Right cardiac atrium (tissue), 5 donors: ENCODE results near the gene MAPK10. TPM values are rescaled to one million over a fixed set of nuclear protein-coding genes. Genes with fewer than 3 reads are reported as not detected.

Experiments used
- ATAC-seq, 2 donors: fragments of 200-7000 bp; cut with Tn5 transposase; one replicate each; pipeline versions ENCODE4 v1.8.0 to v1.9.1; 2020; ENCODE audit warnings: moderate library complexity in 2 of 2, mild to moderate bottlenecking in 1 of 2
- DNase-seq, 3 donors: peaks; one replicate each; pipeline ENCODE4 v3.0.0-alpha.2; 2020
- H3K27ac ChIP-seq: one replicate; pipeline ENCODE4 v1.5.1; 2013; ENCODE audit warnings: mild to moderate bottlenecking, low read length, control low read depth, moderate library complexity
- H3K27me3 ChIP-seq: one replicate; pipeline ENCODE4 v1.6.1; 2013; ENCODE audit not compliant: control insufficient read depth, insufficient read depth
- H3K4me1 ChIP-seq: one replicate; pipeline ENCODE4 v1.6.1; 2013; ENCODE audit warnings: low read length; ENCODE audit not compliant: control insufficient read depth, insufficient read depth
- H3K4me3 ChIP-seq: one replicate; pipeline ENCODE4 v1.5.1; 2013; ENCODE audit warnings: low read length, control low read depth
- H3K9me3 ChIP-seq: one replicate; pipeline ENCODE4 v1.6.1; 2013; ENCODE audit warnings: low read length; ENCODE audit not compliant: control insufficient read depth
- WGBS: extraction: QIAGEN DNeasy Blood & Tissue Kit; methylation state at CpG from one replicate; pipeline ENCODE4 v1.1.7; 2013; 5-methylcytosine and 5-hydroxymethylcytosine counted together
- intact Hi-C, 4 donors: fragments of 100-400 bp; cut with DNase I; formaldehyde crosslinking; loops; one replicate each; pipeline versions ENCODE4 v1.11.0 to v1.14.0; 2022 to 2023
- long read RNA-seq, 4 donors: library from polyadenylated mRNA; unstranded; transcript quantifications; one replicate each; pipeline ENCODE4 v2.0.0, GENCODE V29; 2020 to 2021
- polyA plus RNA-seq: library from polyadenylated mRNA; stranded (reverse); fragments of 200-250 nt; gene quantifications from one replicate; pipeline ENCODE4 v1.2.3, GENCODE V29; 2013
- total RNA-seq, 4 donors: library from RNA; stranded (reverse); fragmentation: NEBNext Ultra II Directional; extraction: Animal tissue kit (Norgen Biotek cat#: 25700); gene quantifications; one replicate each; pipeline ENCODE4 v1.2.1, GENCODE V29; 2021
- donor health status: healthy with polysubstance abuse.
- donor health status: DM: no; HTN: yes; CAD: no.
- donor health status: DM: no; HTN: no; CAD: no.
- donor health status: DM: no; HTN: yes; CAD: no; lungs with severe emphysema.
- donor health status: DM: yes; HTN: yes; CAD: no.

Gene MAPK10
- 10 to 100 TPM in 1 of 4 donors, 1 to 10 TPM in 3; 6.9 to 12.9 (median 8.1) TPM for total RNA-seq
- polyA plus RNA-seq = 6.6 TPM
- long read RNA-seq, donor 1, full-length matches to known transcripts = 3 of 10 reads
- long read RNA-seq, donor 1, partial matches to known transcripts = 1 of 10 reads
- long read RNA-seq, donor 1, other reads (novel, unspliced or antisense) = 6 of 10 reads
- long read RNA-seq, donor 2, partial matches to known transcripts = 0 of 5 reads
- long read RNA-seq, donor 2, other reads (novel, unspliced or antisense) = 1 of 5 reads
- long read RNA-seq, donor 3, full-length matches to known transcripts = 6 of 12 reads
- long read RNA-seq, donor 3, partial matches to known transcripts = 3 of 12 reads
- long read RNA-seq, donor 3, other reads (novel, unspliced or antisense) = 3 of 12 reads
- long read RNA-seq, donor 4, partial matches to known transcripts = 0 of 4 reads
- long read RNA-seq, donor 4, other reads (novel, unspliced or antisense) = 4 of 4 reads

DNA sequence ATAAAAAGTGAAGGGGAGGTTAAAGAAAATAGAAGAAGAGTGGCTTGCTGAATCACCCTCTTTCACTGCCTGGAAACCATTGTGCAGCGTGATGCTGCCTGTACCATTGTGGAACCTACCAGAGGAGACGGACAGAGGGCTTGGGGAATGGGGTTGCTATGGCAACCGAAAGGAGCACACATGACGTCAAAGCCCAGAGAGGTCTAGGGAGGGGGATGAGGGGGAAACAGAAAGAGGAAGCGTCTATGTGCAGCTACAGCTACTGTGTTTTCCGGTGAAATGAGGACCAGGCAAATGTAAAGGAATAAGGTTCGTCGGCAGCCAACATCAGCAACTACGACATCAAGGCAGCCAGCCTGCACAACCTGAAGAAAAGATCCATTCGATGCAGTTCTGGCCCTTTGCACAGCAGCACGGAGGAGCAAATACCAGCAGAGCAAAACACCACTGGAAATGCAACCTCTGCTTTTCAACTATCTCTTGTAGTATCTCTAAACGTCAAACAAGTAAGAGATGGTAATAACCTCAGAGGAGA lies at the start of gene MAPK10:
MAPK10 (minus strand) TSS at position 110 of the 535 bp plus-strand sequence.
- intact Hi-C loops = no loop called here
- no peak within 1 kb of the TSS for H3K4me3 ChIP-seq
- DNase-seq (peak; percentile 68 to 83 (median 71)), ATAC-seq (peak; percentile 94 to 97)
- H3K4me1 ChIP-seq = no peaks in the 10 kb centered on the region
- H3K27me3 ChIP-seq = no peaks in the 10 kb centered on the region
- H3K9me3 ChIP-seq = no peaks in the 10 kb centered on the region
- WGBS = 12% methylated on average over 12 of the region's 12 CpGs
- no peak within 1 kb of the TSS for H3K27ac ChIP-seq

DNA sequence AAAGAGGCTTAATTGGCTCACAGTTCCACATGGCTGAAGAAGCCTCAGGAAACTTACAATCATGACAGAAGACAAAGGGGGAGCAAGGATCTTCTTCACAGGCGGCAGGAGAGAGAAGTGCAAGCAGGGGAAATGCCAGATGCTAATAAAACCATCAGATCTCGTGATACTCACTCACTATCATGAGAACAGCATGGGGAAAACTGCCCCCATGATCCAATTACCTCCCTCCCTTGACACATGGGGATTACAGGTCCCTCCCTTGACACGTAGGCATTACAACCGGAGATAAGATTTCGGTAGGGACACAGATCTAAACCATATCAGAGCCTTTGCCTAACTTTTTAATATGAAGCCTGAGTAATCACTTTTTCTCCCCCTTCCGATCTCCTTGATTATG lies 43.7 kb upstream of the MAPK10 start:
- intact Hi-C loops = no loop called here
- DNase-seq (no peak), ATAC-seq (no peak)
- no peaks in the 10 kb centered on the region for H3K4me1 ChIP-seq
- 72% methylated on average over 6 of the region's 6 CpGs for WGBS
- H3K9me3 ChIP-seq = no peaks in the 10 kb centered on the region
- no peak overlapping the region for H3K4me3 ChIP-seq
- no peaks in the 10 kb centered on the region for H3K27me3 ChIP-seq
- no peak overlapping the region for H3K27ac ChIP-seq

DNA sequence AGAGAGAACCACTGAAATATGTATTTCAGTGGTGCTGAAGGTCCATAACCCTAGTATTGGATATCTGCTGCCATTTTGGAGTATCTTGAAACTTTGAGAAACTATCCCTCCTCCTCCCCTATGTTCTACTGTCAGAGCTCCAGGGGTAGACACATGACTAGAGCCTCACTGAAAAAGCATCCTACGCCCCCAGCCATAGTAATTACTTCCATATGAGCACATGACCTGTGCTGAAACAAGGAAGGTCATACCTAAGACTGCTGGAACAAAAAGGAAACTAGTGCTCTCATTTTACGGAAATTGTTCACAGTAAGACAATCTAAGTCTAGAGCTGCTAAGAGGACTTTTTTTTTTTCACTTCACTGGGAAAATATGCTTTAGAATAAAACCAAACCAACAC lies 42.0 kb upstream of the MAPK10 start:
- ATAC-seq = no peak
- 91% methylated on average over 2 of the region's 2 CpGs for WGBS
- H3K4me3 ChIP-seq = no peak overlapping the region
- intact Hi-C loops = no loop called here
- H3K9me3 ChIP-seq = no peaks in the 10 kb centered on the region
- no peaks in the 10 kb centered on the region for H3K4me1 ChIP-seq
- no peak overlapping the region for H3K27ac ChIP-seq
- DNase-seq = no peak
- H3K27me3 ChIP-seq = no peaks in the 10 kb centered on the region

DNA sequence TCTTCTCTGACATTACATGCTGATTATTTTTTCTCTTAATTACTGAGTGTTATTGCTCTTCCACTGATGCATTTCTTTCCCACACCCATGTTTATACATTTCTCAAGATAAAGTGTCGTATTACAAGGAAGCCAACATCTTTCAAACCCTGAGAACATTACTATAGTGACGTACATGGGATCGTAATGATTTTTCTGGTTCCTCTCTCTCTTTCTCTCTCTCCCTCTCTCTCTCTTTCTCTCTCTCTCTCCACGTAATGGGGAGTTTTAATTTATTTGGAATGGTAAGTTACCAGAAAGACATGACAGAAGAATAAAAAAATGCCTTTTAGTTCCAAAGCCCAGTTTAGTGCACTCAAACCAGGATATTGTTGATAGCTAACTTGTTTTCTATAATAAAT lies 40.4 kb upstream of the MAPK10 start:
- H3K4me1 ChIP-seq = no peaks in the 10 kb centered on the region
- no peak overlapping the region for H3K27ac ChIP-seq
- no peak overlapping the region for H3K4me3 ChIP-seq
- no peak for ATAC-seq
- DNase-seq = no peak
- H3K27me3 ChIP-seq = no peaks in the 10 kb centered on the region
- H3K9me3 ChIP-seq = no peaks in the 10 kb centered on the region
- intact Hi-C loops = no loop called here
- whole genome bisulfite sequencing = 69% methylated on average over 4 of the region's 4 CpGs

DNA sequence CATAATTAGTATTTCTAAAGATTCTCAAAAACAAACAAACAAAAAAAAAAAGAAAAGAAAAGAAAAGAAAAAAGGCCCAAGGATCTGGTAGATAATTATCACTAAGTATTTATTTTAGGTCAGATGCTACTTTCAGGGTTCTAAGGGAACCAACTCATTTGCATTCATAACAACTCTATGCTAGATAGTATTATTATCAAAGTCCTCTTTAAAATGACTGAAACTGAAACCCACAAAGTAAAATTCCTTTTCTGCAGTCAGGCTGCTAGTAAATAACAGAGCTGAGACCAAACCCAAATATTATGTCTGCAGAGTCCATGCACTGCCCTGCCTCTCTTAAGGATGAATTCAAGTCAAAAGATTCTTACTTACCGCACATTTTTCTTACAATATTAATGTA lies 38.3 kb upstream of the MAPK10 start:
- Histone ChIP-seq H3K4me3 (no peak overlapping the region), H3K27me3 (no peaks in the 10 kb centered on the region), H3K9me3 (no peaks in the 10 kb centered on the region), H3K27ac (no peak overlapping the region), H3K4me1 (no peaks in the 10 kb centered on the region)
- ATAC-seq (no peak), DNase-seq (no peak)
- intact Hi-C loops = no loop called here
- WGBS = 98% methylated on average over 1 of the region's 1 CpG

DNA sequence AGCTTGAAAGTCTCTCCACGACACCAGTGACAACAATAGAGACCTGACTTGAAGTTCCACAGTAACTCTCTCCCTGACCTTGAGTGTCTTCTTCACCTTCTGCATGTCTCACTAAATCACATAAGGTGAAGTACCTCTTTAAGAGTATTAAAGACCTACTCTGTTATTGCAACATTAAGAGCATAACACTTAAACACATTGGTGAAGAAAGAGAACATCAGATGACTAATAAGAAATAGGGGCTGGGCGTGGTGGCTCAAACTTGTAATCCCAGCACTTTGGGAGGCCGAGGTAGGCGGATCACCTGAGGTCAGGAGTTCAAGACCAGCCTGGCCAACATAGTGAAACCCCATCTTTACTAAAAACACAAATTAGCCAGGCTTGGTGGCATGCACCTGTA lies 33.9 kb upstream of the MAPK10 start:
- intact Hi-C loops = no loop called here
- Histone ChIP-seq H3K27me3 (no peaks in the 10 kb centered on the region), H3K27ac (no peak overlapping the region), H3K4me1 (no peaks in the 10 kb centered on the region), H3K9me3 (no peaks in the 10 kb centered on the region), H3K4me3 (no peak overlapping the region)
- WGBS = 85% methylated on average over 4 of the region's 4 CpGs
- ATAC-seq = no peak
- DNase-seq = no peak

DNA sequence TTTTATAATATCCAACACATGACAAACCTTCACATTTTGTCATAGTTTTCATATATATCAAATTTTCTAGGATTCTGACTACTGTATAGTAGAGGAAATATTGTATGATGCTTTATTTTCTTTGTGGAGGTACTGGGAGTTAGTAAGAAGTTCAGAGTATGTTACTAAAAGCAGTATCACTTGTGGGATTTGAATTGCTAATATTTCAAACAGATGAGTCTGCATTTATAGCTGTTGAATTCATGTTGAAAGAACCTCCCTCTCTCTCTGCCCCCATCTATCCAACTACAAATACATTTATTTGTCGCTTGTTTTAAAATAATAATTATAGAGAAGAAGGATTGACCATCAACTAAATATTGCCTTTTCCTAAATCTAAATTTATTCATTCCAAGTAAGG lies 29.8 kb upstream of the MAPK10 start:
- H3K9me3 ChIP-seq = no peaks in the 10 kb centered on the region
- H3K27me3 ChIP-seq = no peaks in the 10 kb centered on the region
- H3K4me1 ChIP-seq = no peaks in the 10 kb centered on the region
- ATAC-seq (no peak), DNase-seq (no peak)
- H3K27ac ChIP-seq = no peak overlapping the region
- intact Hi-C loops = no loop called here
- no peak overlapping the region for H3K4me3 ChIP-seq
- WGBS = 93% methylated on average over 1 of the region's 1 CpG

DNA sequence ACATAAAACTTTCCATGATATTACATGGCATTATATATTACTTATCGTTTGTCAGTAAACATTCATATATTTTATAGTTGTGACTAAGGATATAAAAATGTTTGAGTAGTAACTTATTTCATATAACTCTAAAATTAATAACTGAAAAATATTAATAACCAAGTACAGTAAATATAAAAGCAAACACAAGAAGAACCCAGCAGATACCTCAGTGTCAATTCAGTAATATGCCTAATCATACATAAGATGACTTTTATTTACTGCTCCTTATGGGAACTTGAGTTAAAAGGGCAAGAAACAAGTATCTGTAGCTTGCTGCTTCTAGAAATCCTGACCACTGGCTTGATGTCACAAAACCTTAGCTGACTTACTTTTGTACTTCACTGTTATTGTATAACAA lies 28.4 kb upstream of the MAPK10 start:
- intact Hi-C loops = no loop called here

DNA sequence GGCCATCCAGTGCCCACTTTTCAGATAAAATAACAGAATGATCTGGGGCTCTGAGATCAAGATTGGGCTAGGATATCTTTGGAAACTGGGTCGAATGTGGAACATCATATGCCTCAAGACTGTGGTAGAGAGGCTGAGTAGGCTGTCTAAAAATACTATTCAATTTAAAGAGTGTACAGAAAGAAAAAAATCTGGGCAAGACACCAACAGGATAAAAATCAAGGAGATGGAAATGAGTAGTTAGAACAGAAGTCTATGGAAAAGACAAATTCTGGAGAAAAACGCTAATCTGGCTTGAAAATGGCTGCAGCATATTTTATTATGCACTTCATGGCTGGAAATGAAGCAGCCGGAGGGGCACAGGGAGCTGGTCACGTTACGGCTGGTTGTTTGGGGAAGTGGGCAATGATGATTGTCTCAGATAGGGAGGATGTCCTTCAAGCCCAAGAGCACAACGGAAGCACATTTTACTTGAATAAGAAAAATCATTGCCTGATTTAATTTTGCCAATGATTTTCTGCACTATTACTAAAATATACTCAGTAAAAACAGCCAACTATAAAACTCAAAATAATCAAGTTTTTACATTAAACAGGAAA lies 27.1 kb upstream of the MAPK10 start:
- intact Hi-C loops = no loop called here
- WGBS = 62% methylated on average over 6 of the region's 6 CpGs
- ATAC-seq = no peak
- H3K4me1 ChIP-seq = no peaks in the 10 kb centered on the region
- no peak overlapping the region for H3K27ac ChIP-seq
- no peak overlapping the region for H3K4me3 ChIP-seq
- H3K9me3 ChIP-seq = no peaks in the 10 kb centered on the region
- no peaks in the 10 kb centered on the region for H3K27me3 ChIP-seq
- no peak for DNase-seq

More for the DNA sequence above, 28.4 kb upstream of the MAPK10 start:
- no peak overlapping the region for H3K4me3 ChIP-seq
- no peaks in the 10 kb centered on the region for H3K27me3 ChIP-seq
- DNase-seq (no peak), ATAC-seq (no peak)
- H3K9me3 ChIP-seq = no peaks in the 10 kb centered on the region
- H3K4me1 ChIP-seq = no peaks in the 10 kb centered on the region
- WGBS = 89% methylated on average over 1 of the region's 1 CpG
- H3K27ac ChIP-seq = no peak overlapping the region

DNA sequence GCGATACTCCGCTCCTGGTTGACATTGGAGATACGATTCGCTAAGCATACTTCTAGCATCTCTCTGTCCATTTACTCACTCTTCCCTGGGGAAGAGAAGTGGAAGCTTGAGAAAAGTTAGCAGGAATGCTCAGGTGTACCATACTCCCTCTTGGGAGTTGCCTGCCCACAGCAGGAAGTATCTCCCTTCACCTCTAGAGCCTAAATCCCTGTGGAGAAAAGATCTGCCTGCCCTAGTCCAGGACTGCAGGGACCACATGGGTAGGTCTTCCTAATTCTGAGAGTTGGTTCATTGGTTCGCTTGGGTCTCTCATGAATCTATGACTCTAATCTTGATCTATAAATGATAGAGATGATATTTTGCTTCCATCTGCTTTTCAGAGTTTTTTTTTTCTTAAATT lies 26.3 kb upstream of the MAPK10 start:
- intact Hi-C loops = no loop called here
- Histone ChIP-seq H3K9me3 (no peaks in the 10 kb centered on the region), H3K4me3 (no peak overlapping the region), H3K4me1 (no peaks in the 10 kb centered on the region), H3K27me3 (no peaks in the 10 kb centered on the region), H3K27ac (no peak overlapping the region)
- WGBS = 96% methylated on average over 5 of the region's 5 CpGs
- ATAC-seq = no peak
- no peak for DNase-seq

DNA sequence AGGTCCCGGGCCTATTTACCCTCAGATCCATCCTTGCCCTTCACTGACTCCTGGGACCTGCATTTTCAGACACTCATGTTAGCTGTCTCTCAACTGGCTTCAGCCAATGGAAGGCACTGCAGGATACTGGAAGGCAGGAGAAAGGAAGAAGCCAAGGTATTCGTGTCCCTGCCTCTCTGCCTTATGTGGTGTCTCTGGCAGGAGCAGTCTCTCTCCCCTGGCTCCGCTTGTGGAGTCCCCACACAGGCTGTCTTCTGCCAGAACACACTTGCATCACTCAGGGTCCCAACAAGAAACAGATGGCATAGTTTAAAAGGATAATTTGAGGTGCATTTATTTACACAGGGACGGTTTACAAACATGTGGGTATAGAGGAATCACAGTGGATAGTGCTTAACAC lies 21.6 kb upstream of the MAPK10 start:
- H3K27ac ChIP-seq = no peak overlapping the region
- no peaks in the 10 kb centered on the region for H3K9me3 ChIP-seq
- intact Hi-C loops = no loop called here
- WGBS = 80% methylated on average over 4 of the region's 4 CpGs
- no peaks in the 10 kb centered on the region for H3K4me1 ChIP-seq
- ATAC-seq (no peak), DNase-seq (no peak)
- H3K27me3 ChIP-seq = no peaks in the 10 kb centered on the region
- no peak overlapping the region for H3K4me3 ChIP-seq
